Endothelial cell (in vitro differentiated cells): ENCODE data around the gene TSEN54. TPM values are rescaled to one million over a fixed set of nuclear protein-coding genes. Genes with fewer than 3 reads are reported as not detected.

Experiments
- DNase-seq: peaks from one replicate; pipeline ENCODE4 v3.0.0; 2021; ENCODE audit warnings: low spot score
- H3K27ac Mint-ChIP-seq: one replicate; pipeline ENCODE4 v1.8.0; 2021; ENCODE audit warnings: mixed read lengths, inconsistent platforms; ENCODE audit not compliant: unreplicated experiment
- H3K27me3 Mint-ChIP-seq: one replicate; pipeline ENCODE4 v1.8.0; 2021; ENCODE audit warnings: mild to moderate bottlenecking, moderate library complexity, mixed read lengths, inconsistent platforms; ENCODE audit not compliant: unreplicated experiment
- H3K36me3 Mint-ChIP-seq: one replicate; pipeline ENCODE4 v1.8.0; 2021; ENCODE audit warnings: mild to moderate bottlenecking, low read depth, mixed read lengths, inconsistent platforms; ENCODE audit not compliant: unreplicated experiment
- H3K4me1 Mint-ChIP-seq: one replicate; pipeline ENCODE4 v1.8.0; 2021; ENCODE audit warnings: mild to moderate bottlenecking, mixed read lengths, inconsistent platforms; ENCODE audit not compliant: unreplicated experiment
- H3K4me3 Mint-ChIP-seq: one replicate; pipeline ENCODE4 v1.8.0; 2021; ENCODE audit warnings: mild to moderate bottlenecking, mixed read lengths, inconsistent platforms; ENCODE audit not compliant: unreplicated experiment
- H3K9me3 Mint-ChIP-seq: one replicate; pipeline ENCODE4 v1.8.0; 2021; ENCODE audit warnings: mixed read lengths, inconsistent platforms; ENCODE audit not compliant: unreplicated experiment
- CTCF ChIP-seq: fragments of 200-600 bp; sonication (generic); IDR thresholded peaks from one replicate; pipeline ENCODE4 v1.5.0; 2021; ENCODE audit warnings: antibody characterized with exemption; ENCODE audit not compliant: unreplicated experiment
- microRNA-seq: library from miRNA; unstranded; fragments of <30 nt; microRNA quantifications from one replicate; pipeline ENCODE4, GENCODE V29; 2020; ENCODE audit not compliant: unreplicated experiment
- total RNA-seq: library from RNA; stranded (reverse); fragmentation: NEBNext Ultra II Directional; extraction: Animal tissue kit (Norgen Biotek cat#: 25700); gene quantifications from one replicate; pipeline ENCODE4 v1.2.1, GENCODE V29; 2021; ENCODE audit not compliant: unreplicated experiment

The TSEN54 gene
- total RNA-seq, 1 donor from 2014 or later = 18.8 TPM

DNA sequence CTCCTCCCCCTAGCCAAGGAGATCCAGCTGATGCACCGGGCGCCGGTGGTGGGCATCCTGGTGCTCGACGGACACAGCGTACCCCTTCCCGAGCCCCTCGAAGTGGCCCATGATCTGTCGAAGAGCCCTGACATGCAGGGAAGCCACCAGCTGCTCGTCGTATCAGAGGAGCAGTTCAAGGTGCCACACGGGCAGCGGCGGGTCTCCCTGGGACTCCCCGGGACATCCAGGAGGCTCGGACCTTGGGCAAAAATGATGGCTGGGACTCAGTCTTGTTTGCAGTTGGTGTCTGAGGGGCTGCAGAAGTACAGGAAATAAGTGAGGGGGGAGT is 55.5 kb downstream of the TSEN54 start:
- Mint-ChIP-seq H3K4me1 (no peaks in the 10 kb centered on the region), H3K36me3 (no peaks in the 10 kb centered on the region), H3K9me3 (no peaks in the 10 kb centered on the region), H3K27me3 (peaks cover 5% of the 10 kb centered on the region), H3K4me3 (no peak overlapping the region), H3K27ac (no peak overlapping the region)
- no peak for TF ChIP-seq CTCF
- no peak for DNase-seq

DNA sequence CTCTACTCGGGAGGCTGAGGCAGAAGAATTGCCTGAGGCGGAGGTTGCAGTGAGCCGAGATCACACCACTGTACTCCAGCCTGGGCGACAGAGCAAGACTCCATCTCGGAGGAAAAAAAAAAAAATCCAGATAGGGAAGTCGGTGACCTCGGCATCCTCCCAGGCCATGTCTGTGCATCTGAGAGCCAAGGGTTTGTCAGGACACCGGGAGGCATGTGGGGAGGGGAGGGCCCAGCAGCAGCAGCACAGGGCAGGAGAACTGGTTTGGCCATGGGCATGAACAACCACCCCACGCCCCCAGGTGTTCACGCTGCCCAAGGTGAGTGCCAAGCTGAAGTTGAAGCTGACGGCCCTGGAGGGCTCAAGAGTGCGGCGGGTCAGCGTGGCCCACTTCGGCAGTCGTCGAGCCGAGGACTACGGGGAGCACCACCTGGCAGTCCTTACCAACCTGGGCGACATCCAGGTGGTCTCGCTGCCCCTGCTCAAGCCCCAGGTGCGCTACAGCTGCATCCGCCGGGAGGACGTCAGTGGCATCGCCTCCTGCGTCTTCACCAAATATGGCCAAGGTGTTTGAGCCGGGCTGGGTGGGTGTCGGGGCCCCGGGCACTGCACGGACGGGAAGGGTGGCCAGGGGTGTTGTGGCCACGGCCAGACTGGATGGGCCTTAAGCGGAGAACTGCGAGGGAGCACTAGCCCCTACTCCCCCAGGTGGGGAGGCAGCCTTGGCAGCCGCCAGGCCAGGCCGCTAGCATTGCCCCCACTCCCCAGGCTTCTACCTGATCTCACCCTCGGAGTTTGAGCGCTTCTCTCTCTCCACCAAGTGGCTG is 56.6 kb downstream of the TSEN54 start:
- TF ChIP-seq CTCF = no peak
- H3K4me1 Mint-ChIP-seq = no peaks in the 10 kb centered on the region
- DNase-seq = no peak
- H3K4me3 Mint-ChIP-seq = no peak overlapping the region
- H3K27ac Mint-ChIP-seq = no peak overlapping the region
- H3K36me3 Mint-ChIP-seq = no peaks in the 10 kb centered on the region
- no peaks in the 10 kb centered on the region for H3K9me3 Mint-ChIP-seq
- H3K27me3 Mint-ChIP-seq = peaks cover 5% of the 10 kb centered on the region

GRCh38 chr17:75573540-75573957 is 57.2 kb downstream of the TSEN54 start:
- H3K36me3 Mint-ChIP-seq = no peaks in the 10 kb centered on the region
- no peak for DNase-seq
- no peak overlapping the region for H3K4me3 Mint-ChIP-seq
- H3K27me3 Mint-ChIP-seq = peaks cover 5% of the 10 kb centered on the region
- H3K4me1 Mint-ChIP-seq = no peaks in the 10 kb centered on the region
- no peak for TF ChIP-seq CTCF
- H3K9me3 Mint-ChIP-seq = no peaks in the 10 kb centered on the region
- H3K27ac Mint-ChIP-seq = no peak overlapping the region

DNA sequence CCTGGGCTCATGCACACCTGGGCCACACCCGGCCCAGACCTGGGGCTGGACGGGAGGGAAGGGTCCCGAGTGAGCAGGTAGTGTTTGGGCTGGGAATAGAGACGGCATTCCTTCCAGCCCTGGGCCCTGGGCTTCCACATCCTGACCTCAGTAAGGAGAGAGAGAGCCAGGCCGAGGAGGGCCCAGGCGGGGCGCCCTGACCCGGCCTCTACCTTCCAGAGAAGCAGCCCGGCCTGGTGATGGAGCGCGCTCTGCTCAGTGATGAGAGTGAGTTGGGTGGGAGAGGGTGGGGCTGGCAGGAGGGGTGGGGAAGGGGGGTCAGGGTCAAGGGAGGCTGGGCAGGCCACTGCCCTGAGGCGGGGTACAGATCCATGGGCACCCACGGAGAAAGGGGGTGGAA is 57.7 kb downstream of the TSEN54 start:
- no peak for DNase-seq
- no peaks in the 10 kb centered on the region for H3K4me1 Mint-ChIP-seq
- no peaks in the 10 kb centered on the region for H3K9me3 Mint-ChIP-seq
- H3K27me3 Mint-ChIP-seq = peaks cover 5% of the 10 kb centered on the region
- no peak overlapping the region for H3K4me3 Mint-ChIP-seq
- no peak overlapping the region for H3K27ac Mint-ChIP-seq
- no peak for TF ChIP-seq CTCF
- no peaks in the 10 kb centered on the region for H3K36me3 Mint-ChIP-seq

Small RNAs within 50 kb of the gene (microRNA-seq; reads per million reads assigned to microRNA genes)
- gene MIR6785 = 2.6 reads per million, percentile 35 among the genes with 10 or more reads in this experiment

Other genes starting within 250 kb of the TSEN54 start
- 15.7 TPM for gene MIF4GD, start 245.3 kb upstream of the TSEN54 start, total RNA-seq
- gene SLC25A19, start 227.1 kb upstream of the TSEN54 start, total RNA-seq = 2.9 TPM
- 95.0 TPM for gene GRB2, start 110.8 kb upstream of the TSEN54 start, total RNA-seq
- gene TMEM94, start 59.9 kb upstream of the TSEN54 start, total RNA-seq = 111 TPM
- 47.8 TPM for gene CASKIN2, start 991 bp upstream of the TSEN54 start, total RNA-seq
- gene LLGL2, start 9.2 kb downstream of the TSEN54 start, total RNA-seq = 34.4 TPM
- gene MYO15B, start 71.3 kb downstream of the TSEN54 start, total RNA-seq = 224 TPM
- gene SMIM5, start 116.9 kb downstream of the TSEN54 start, total RNA-seq = 1.1 TPM
- gene RECQL5, start 150.6 kb downstream of the TSEN54 start, total RNA-seq = 40.2 TPM
- 125 TPM for gene SAP30BP, start 150.8 kb downstream of the TSEN54 start, total RNA-seq
- 0.54 TPM for gene ITGB4, start 204.9 kb downstream of the TSEN54 start, total RNA-seq
- gene GALK1, start 248.7 kb downstream of the TSEN54 start, total RNA-seq = 18.0 TPM